NCI-H2196 treated with DMSO at 0.1 percent for 48 hours (cell line): Measurements from ENCODE around the gene OR2AT4.
"Not testable (repeated sequence)": the region's sequence is repeated elsewhere in the genome, so short reads cannot be mapped to it uniquely, and the experiment has no call there.

Source experiments
- DNase-seq: peaks from one replicate; lab custom pipeline; 2025; ENCODE audit not compliant: unreplicated experiment; lab: John Stamatoyannopoulos, UW

The OR2AT4 gene

DNA sequence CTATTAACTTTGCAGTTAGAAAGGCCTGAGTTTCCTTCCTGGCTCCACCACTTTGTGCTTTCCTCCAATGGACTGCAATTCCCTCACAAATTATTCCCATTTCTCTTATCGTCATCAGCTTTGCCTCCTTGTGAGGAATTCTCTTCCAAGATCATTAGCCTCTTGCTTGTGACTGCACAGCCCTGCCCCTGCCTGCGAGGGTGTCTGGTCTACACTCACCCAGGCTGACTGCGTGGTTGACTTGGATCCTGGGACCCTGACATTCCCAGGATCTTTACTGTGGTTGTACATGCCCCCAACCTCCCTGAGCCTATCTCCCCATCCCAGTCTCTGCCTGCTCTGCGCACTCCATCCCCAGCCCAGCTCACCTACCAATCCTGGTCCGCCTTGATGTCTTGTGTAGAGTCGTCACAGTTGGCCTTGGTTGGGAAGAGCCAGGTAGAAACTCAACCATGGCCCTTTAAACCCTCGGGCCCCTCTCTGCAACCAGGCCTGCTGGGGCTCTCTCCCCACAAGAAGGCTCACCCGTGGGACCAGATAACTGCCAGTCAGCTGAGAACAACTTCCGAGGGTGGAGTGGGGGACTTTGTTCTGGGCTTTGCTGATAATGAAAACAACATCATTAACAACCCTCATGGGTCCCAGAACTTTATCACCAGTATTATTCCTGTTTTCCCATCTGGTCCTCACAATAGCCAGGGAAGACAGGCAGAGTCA, at the start of gene OR2AT4:
OR2AT4 (minus strand) TSS at position 421 of the 717 bp plus-strand sequence.
- no peak for DNase-seq

DNA sequence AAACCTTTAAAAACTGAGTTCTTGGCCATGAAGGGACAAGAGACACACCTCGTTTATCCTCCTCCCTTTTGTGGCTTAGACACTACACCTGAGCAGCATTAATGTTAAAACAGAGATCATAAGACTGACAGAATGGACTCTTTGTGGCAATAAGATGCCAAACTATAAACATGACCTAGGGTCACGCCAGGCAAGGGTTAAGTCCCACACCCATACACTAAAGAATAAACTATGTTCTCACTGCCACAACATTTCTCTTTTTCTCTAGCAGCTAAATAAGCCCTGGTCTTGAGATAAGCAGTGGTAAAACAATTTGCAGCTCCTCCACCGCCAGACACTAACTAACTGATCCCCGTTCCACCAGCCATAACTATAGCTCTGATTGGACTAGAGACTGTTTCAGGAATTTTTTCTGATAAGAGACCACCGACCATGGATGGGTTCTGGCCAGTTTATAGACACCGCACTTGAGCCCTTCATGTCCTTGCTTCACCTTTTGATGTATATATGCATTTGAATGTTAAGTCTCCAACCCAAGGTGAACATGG, 49.4 kb upstream of the OR2AT4 start:
- DNase-seq = no peak

DNA sequence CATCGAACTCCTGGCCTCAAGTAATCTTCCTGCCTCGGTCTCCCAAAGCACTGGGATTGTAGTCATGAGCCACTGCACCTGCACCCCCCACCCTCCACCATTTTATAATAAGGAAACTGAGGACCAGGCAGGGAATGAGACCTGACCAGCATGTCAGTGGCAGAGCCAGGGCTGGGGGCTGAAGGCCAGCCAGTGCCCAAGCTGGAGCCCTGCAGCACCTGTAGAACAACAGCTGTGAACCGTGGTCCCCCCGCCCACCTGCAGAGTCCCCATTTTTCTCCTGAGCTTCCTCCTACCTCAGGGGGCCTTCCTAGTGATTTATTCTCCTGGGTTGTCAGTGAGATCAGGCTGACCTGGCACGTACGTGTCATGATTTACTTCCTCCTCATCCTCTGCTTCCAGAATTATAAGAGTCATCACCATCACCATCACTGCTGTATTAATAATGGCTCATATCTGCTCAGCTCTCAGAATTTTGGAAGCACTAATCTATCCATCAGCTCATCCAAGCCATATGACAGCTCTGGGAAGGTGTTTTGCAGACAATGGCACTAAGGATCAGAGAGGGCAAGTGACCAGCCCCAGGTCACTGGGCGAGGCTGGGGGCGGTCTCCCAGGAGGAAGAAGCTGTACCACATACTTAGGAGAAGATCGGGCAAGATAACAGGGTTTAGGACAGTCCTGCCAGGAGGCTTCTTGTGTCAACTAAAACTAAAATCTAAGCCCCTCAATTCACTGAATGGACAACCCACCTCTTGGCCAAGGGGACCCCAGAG, 48.7 kb upstream of the OR2AT4 start:
- no peak for DNase-seq

DNA sequence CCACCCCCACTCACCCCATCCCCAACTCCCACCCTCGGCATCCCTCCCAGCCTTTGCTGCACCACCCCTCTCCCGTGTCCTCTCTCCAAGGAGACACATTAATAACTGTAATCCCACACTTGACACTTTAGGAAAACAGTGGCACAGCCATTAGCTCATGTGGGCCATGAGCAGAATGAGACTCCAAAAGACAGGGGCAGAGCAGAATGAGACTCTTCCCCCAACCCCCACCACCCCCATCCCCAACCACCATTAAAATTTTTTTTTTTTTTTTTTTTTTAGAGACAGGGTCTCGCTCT, 48.0 kb upstream of the OR2AT4 start:
- no peak for DNase-seq

DNA sequence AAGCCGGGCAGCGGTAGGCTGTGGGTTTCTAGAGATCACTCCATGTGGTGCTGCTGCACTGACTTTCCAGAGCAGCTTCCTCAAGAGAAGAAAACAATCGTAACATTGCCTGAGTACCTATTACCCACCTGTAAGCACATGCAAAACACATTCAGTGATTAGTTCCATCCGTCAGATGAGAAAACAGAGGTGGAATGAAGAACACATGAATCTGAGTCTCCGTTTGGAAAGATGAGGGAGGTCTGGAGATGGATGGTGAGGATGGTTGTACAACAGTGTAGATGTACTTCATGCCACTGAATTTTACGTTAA, 46.7 kb upstream of the OR2AT4 start:
- no peak for DNase-seq

DNA sequence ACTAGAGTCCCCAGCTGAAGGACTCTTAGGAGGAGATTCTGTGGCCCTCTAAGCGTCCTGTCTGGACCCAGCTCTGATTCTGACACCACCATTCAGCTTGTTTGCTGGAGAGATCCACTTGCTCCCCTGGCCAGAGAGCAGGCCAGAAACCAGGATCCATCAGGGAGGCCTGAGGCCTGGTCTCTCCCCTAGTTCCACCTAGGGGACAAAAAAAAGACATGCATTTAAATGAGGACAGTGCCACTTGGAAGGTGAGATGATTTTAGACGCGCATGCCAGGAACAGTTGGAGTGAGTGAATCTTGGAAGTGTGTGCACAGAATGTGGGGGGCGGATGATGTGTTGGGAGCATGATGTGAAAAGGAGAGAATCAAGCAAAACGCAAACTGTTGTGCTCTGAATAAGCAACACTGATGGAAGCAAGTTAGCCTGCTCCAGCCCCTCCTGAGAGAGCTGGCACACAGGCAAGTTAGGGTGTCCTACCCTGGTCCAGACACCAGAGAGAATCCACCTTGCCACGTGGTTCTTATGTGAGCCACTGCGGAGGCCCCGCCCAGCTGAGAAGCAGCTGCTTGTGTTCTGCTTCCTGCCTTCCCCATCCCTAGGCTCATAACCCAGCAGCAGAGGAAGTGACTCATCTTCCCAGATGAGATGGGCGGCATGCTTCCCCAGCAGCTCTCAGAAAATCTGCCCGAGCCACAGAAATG, 46.2 kb upstream of the OR2AT4 start:
- DNase-seq = peak; percentile 83

DNA sequence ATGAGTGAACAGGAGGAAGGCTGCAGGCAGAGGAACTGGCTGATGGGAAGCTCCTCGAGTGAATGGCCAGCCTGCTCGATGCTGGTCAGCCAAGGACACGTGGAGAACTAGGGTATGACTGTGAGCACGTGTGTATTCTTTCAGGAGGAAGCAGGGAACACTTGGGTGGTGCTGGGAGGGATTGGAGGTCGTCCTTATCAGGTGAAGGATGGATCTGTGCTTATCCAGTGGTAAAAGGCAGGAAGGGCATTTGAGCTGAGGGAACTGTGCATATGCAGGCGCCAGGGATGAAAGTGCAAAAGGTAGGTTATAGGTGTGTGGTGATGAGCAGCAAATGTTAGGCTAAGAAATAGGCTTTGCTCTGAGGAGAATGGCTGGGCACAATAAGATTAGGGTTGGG, 44.5 kb upstream of the OR2AT4 start:
- no peak for DNase-seq

DNA sequence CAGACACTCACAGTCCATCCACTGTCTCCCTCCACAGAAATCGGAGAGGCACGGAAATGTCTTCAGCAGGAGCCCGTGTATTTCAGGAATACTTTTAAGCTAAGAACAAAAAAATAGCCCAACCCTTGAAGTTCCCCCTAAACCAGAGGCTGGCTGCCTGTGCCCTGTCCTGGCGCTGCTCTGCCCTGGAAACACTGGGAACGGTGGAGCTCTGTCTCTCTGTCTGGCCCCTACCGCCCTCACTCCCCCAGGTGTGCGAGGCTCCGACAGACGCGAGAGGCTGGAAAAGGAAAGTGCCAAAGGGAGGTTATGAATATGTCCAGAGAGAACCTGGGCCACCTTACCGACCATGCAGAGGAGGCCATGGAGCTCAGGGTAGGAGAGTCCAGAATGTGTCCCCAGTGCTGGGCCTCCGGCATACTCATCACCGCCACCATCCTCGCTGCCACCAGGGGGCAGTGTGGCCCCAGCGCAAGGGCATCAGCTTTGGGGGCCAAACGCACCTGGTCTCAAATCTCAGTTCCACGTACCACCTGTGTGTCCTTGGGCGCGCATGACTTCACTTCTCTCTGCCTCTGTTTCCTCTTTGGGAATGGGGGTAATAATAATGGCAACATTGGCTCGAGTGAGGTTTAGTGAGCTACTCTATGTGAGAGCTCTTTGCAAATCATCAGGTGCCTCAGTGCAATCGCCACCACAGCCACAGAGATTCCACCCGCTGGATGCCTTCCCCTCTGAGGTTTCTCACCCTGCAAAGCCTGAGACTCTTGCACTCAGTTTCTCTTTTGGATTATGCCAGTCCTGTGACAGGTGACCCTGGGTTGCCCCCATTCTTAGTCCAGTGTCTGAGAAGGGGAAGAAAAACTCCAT, 43.8 kb upstream of the OR2AT4 start:
- no peak for DNase-seq

DNA sequence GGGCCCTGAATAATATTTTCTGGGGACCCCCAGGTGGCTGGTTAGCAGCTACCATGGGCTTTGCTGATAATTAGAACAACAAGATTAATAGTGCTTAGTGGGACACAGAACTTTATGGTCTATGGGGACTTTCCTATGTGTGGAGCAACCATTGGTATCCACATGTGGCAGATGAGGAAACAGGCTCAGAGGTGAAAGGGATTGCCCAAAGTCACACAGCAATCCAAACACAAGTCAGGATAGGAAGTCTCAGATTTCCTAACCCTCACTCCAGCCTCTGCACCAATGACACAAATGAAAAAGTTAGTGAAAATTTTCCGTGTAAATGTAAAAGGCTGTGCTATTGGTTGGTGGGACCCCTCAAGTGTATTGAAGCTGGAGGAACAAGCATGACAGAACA, 39.0 kb upstream of the OR2AT4 start:
- DNase-seq = no peak

DNA sequence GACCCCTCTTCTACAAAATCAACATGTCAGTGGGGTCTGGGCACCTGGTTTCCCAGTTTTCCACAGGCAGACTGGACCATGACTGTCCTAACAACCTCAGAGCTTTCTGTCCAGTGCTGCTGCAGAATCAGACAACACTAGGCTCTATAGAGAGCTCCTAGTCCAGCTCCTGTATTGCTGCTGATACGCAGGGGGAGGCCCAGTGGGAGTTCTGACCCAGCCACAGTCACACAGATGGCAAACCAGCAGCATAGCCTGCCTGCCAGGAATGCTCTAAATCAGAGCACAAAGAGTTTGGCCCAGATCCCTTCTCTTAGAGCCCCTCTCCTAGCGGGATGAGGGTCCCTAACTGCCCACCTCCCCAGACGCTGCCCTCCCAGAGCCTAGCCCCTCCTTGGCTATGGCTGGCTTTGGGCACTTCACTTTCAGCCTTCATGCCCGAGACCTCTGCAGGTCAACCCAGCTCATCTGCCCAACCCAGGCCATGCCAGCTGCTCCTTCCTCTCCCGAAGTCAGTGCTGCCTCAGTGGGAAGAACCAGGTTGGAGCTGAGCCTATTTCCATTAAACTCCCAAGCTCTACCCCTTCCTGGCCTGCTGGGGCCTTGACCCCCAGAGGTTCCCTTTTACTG, 38.5 kb upstream of the OR2AT4 start:
- no peak for DNase-seq

DNA sequence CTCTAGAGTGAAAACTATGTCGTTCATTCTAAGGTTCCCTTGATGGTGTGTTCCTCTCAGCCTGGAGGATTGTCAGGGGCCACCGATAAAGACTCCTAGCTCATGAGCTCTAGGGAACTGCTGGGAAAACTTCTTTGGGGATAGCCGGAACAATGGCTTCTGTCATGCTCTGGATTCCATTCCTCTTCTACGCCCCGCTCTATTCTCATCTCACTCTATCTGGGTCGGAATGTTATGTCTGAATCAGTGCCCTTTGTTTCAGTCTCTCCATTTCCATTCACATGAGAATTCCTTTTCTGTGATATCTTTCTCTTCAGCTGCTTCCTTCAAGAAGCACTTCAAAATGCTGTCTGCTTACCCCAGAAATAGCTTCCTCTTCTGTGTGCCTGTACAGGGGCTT, 37.3 kb upstream of the OR2AT4 start:
- DNase-seq = no peak

DNA sequence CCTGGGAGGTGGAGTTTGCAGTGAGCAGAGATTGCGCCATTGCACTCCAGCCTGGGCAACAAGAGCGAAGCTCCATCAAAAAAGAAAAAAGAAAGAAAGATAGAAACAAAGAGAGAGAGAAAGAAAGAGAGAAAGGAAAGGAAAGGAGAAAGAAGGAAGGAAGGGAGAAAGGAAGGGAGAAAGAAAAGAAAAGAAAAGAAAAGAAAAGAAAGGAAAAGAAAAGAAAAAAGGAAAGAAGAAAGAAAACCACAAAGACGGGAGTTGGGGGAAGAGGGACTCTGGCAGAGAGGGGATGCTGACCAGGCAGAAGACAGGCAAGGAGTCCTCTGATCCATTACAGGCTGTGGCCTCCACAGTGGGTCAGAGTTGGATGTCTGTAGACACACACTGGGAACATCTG, 35.4 kb upstream of the OR2AT4 start:
- DNase-seq = no peak

DNA sequence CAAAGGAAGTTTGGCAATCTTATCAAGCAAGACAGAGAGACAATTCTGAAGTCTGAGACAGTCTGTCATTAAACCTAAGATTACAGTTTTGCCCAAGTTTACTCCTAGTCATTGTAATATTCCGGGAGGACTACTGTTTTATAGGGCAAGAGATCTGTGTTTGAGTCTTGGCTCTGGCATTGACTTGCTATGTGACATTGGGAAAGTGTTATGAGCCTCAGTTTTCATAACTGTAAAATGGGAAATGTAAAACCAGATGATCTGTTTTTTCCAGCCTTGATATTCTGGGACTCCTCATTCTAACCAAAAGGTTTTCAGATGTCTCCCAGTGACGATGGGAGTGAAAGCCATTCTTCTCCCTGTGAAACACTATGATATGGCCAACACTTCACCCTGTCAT, 29.9 kb upstream of the OR2AT4 start:
- no peak for DNase-seq

DNA sequence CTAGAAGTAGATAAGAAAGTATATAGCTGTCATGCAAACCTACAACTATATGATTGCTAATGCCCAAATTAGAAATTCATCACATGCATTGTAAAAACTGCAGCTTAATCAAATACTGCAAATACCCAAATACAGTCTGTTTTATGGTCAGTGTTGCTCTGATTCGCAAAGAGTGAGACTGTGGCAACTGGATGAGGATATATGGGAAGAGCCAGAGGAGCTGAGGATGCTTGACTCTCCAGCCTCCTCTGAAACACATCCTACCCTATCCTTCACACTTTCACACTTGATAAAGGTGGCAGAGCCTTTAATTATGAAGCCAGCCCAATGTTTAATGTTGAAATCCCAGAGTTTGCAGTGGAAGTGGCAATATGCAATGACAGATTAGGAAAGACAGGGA, 21.9 kb upstream of the OR2AT4 start:
- no peak for DNase-seq

DNA sequence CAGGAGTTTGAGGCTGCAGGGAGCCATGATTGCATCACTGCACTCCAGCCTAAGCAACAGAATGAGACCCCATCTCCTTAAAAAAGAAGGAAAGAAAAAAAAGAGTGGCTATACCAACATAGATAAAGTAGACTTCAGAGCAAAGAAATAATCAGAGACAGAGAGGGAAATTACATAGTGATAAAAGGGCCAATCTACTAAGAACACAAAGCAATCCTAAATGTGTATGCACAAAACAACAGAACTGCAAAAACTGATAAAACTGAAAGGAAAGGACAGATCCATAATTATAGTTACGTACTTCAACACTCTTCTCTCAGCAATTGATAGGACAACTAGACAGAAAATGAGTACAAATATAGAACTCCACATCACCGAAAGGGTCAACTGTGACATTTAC, 17.8 kb upstream of the OR2AT4 start:
- DNase-seq = no peak

DNA sequence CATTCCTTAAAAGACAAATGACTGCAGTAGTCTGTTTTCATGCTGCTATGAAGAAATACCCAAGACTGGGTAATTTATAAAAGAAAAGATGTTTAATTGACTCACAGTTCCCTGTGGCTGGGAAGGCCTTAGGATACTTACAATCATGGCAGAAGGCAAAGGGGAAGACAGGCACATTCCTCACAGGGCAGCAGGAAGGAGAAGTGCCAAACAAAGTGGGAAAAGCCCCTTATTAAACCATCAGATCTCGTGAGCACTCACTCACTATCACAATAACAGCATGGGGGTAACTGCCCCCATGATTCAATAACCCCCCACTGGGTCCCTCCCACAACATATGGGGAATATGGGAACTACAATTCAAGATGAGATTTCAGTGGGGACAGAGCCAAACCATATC, 16.4 kb upstream of the OR2AT4 start:
- DNase-seq = no peak

DNA sequence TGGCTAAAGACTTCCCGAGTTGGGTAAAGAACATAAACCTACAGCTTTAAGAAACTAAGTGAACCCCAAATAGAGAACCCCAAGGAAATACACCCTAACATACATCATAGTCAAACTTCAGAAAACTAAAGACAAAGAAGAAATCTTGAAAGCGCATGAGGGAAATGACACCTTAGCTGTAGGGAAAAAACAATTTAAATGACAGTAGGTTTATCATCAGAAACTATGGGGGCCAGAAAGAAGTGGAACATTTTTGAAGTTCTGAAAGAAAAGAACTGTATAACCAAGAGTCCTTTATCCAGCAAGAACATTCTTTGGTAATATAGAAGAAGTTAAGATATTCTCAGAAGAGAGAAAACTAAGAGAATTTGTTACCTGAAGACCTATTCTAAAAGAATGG, 15.5 kb upstream of the OR2AT4 start:
- no peak for DNase-seq

DNA sequence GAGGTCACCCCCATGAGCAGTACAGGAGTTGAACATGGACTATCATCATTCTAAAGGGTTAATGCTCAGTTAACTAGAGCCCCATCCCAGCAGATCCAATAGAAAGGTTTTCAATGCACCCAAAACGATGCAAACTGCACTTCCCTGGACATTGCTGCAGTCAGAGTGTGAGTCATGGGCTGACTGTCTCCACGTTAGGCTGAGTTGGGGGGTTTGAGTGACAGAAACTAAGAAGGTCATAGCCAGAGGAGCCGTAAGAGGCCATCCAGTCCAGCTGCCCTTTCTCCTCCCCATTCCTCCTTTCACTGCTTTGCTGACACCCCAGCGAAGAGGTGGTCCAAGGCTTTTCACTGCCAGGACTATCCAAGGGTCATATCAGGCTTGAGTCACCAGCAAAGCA, 10.5 kb upstream of the OR2AT4 start:
- DNase-seq = no peak

DNA sequence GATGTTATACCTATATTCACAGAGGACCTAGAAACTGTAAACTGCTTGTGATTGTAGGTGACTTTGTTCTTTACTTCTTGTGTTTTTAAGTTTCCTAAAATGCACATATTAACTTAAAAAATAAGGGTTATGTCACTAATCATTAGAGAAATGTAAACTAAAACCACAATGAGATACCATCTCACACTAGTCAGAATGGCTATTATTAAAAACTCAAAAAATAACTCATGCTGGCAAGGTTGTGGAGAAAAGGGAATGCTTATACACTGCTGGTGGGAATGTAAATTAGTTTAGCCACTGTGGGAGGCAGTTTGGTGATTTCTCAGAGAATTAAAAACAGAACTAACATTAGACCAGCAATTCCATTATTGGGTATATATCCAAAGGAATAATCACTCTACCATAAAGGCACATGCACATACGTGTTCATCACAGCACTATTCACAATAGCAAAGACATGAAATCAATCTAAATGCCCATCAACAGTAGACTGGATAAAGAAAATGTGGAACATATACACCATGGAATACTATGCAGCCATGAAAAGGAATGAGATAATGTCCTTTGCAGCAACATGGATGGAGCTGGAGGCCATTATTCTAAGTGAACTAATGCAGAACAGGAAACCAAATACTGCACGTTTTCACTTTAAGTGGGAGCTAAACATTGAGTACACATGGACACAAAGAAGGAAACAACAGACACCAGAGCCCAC, 9.4 kb upstream of the OR2AT4 start:
- DNase-seq = not testable (repeated sequence)

DNA sequence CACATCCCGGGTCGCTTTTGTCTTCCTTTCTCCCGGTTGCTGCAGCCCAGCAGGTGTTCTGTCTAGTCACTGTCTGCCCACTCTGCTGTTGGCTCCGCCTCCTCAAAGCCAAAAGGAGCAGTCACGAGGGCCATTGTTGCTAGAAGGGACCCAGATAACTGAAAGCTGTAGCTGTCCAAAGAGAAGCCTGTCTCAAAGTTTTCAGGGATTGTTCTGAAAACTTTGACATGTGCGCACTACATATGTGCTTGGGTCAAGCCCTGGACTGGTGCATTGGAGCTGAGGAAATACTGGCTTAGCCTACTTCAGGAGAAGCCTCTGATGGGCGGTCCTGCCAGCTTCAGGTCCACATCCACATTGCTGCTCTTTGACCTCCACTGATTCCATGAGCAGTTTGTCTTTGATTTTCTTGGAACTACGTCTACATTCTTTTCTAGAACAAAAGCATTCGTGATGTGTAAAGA, 8.8 kb upstream of the OR2AT4 start:
- no peak for DNase-seq
